Kidney glomerular epithelial cell (primary cell): Measurements from ENCODE around the gene CLEC10A.
"Not testable (repeated sequence)": the region's sequence is repeated elsewhere in the genome, so short reads cannot be mapped to it uniquely, and the experiment has no call there.

Experiments
- DNase-seq: peaks from one replicate; lab custom pipeline; 2025; lab: John Stamatoyannopoulos, UW

The CLEC10A gene

GRCh38 chr17:7079581-7080455, at the start of gene CLEC10A:
TSS of gene CLEC10A (minus strand) at chr17:7080251. CDS start at chr17:7078812, 1,439 bp downstream.
- no peak for DNase-seq

- DNase-seq: no peak
These were observed 49.3 kb upstream of the CLEC10A start for GRCh38 chr17:7129311-7129710.

GRCh38 chr17:7128160-7128559, 48.1 kb upstream of the CLEC10A start:
- DNase-seq: no peak

GRCh38 chr17:7127501-7127900, 47.5 kb upstream of the CLEC10A start:
- not testable (repeated sequence) for DNase-seq

GRCh38 chr17:7126386-7126785, 46.3 kb upstream of the CLEC10A start:
- not testable (repeated sequence) for DNase-seq

GRCh38 chr17:7124923-7125322, 44.9 kb upstream of the CLEC10A start:
- DNase-seq: no peak

GRCh38 chr17:7123844-7124243, 43.8 kb upstream of the CLEC10A start:
- no peak for DNase-seq

GRCh38 chr17:7122381-7122780, 42.3 kb upstream of the CLEC10A start:
- no peak for DNase-seq

GRCh38 chr17:7120635-7121034, 40.6 kb upstream of the CLEC10A start:
- DNase-seq: not testable (repeated sequence)

GRCh38 chr17:7120123-7120522, 40.1 kb upstream of the CLEC10A start:
- DNase-seq: no peak

GRCh38 chr17:7119314-7119713, 39.3 kb upstream of the CLEC10A start:
- no peak for DNase-seq

GRCh38 chr17:7114875-7115614, 35.0 kb upstream of the CLEC10A start:
- no peak for DNase-seq

- no peak for DNase-seq
These were observed 34.3 kb upstream of the CLEC10A start, which contains the start of gene ASGR2 for GRCh38 chr17:7114241-7114874. TSS of gene ASGR2 (minus strand) at chr17:7114822. CDS start at chr17:7114240, 582 bp downstream.

- no peak for DNase-seq
These were observed 33.4 kb upstream of the CLEC10A start for GRCh38 chr17:7113273-7114071.

GRCh38 chr17:7112510-7113108, 32.6 kb upstream of the CLEC10A start:
- no peak for DNase-seq

- DNase-seq: no peak
These were observed 31.9 kb upstream of the CLEC10A start for GRCh38 chr17:7111784-7112509.

- no peak for DNase-seq
These were observed 30.7 kb upstream of the CLEC10A start for GRCh38 chr17:7110617-7111306.

GRCh38 chr17:7109461-7110322, 29.6 kb upstream of the CLEC10A start:
- DNase-seq: no peak

GRCh38 chr17:7108981-7109380, 28.9 kb upstream of the CLEC10A start:
- DNase-seq: no peak
